HL-60 (cell line): ENCODE results near the gene IGSF9B.

Source experiments
- DNase-seq, 2 experiments: peaks; one replicate each; pipeline ENCODE4 v3.0.0-alpha.2; 2010 to 2020; ENCODE audit warnings: low read depth in 1 of 2, low spot score in 1 of 2
- H3K27ac ChIP-seq: fragments of 250-450 bp; sonication (Bioruptor Pico); replicated peaks from 2 replicates; pipeline ENCODE4 v1.5.1; 2020; ENCODE audit warnings: mild to moderate bottlenecking, moderate library complexity
- H3K27me3 ChIP-seq: fragments of 250-450 bp; sonication (Bioruptor Pico); 2 replicates; pipeline ENCODE4 v1.5.1; 2021; ENCODE audit warnings: mild to moderate bottlenecking, moderate library complexity; ENCODE audit not compliant: insufficient read depth, poor library complexity, severe bottlenecking
- H3K4me3 ChIP-seq: replicated peaks from 2 replicates; pipeline ENCODE4 v1.5.1; 2011; ENCODE audit warnings: mild to moderate bottlenecking, control low read depth, low read length; ENCODE audit not compliant: insufficient read depth
- CTCF ChIP-seq: IDR thresholded peaks from one replicate; pipeline ENCODE4 v1.5.1; 2011; ENCODE audit warnings: low read length, control low read depth, inconsistent platforms; ENCODE audit not compliant: insufficient read depth
- GABPA ChIP-seq: IDR thresholded peaks from 2 replicates; pipeline ENCODE4 v1.6.1; 2012; ENCODE audit warnings: low read depth
- POLR2AphosphoS5 ChIP-seq: IDR thresholded peaks from 2 replicates; pipeline ENCODE4 v1.6.1; 2012; ENCODE audit warnings: low read depth
- SPI1 ChIP-seq: IDR thresholded peaks from 2 replicates; pipeline ENCODE4 v1.6.1; 2012; ENCODE audit warnings: low read depth, mild to moderate bottlenecking, borderline replicate concordance
- TF ChIP-seq, protein P1 (sequence below): IDR thresholded peaks from 2 replicates; pipeline ENCODE4 v1.6.1; 2012; ENCODE audit warnings: low read depth; ENCODE audit not compliant: insufficient replicate concordance

IGSF9B gene

GRCh38 chr11:133889893-133890292, 66.9 kb downstream of the IGSF9B start:
- TF ChIP-seq POLR2AphosphoS5 (no peak), CTCF (no peak), SPI1 (no peak), GABPA (no peak)
- TF ChIP-seq, protein P1, sequence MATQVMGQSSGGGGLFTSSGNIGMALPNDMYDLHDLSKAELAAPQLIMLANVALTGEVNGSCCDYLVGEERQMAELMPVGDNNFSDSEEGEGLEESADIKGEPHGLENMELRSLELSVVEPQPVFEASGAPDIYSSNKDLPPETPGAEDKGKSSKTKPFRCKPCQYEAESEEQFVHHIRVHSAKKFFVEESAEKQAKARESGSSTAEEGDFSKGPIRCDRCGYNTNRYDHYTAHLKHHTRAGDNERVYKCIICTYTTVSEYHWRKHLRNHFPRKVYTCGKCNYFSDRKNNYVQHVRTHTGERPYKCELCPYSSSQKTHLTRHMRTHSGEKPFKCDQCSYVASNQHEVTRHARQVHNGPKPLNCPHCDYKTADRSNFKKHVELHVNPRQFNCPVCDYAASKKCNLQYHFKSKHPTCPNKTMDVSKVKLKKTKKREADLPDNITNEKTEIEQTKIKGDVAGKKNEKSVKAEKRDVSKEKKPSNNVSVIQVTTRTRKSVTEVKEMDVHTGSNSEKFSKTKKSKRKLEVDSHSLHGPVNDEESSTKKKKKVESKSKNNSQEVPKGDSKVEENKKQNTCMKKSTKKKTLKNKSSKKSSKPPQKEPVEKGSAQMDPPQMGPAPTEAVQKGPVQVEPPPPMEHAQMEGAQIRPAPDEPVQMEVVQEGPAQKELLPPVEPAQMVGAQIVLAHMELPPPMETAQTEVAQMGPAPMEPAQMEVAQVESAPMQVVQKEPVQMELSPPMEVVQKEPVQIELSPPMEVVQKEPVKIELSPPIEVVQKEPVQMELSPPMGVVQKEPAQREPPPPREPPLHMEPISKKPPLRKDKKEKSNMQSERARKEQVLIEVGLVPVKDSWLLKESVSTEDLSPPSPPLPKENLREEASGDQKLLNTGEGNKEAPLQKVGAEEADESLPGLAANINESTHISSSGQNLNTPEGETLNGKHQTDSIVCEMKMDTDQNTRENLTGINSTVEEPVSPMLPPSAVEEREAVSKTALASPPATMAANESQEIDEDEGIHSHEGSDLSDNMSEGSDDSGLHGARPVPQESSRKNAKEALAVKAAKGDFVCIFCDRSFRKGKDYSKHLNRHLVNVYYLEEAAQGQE, result no peak
- no peak for DNase-seq
- Histone ChIP-seq H3K4me3 (no peak overlapping the region), H3K27ac (no peak overlapping the region), H3K27me3 (no peaks in the 10 kb centered on the region)

DNA sequence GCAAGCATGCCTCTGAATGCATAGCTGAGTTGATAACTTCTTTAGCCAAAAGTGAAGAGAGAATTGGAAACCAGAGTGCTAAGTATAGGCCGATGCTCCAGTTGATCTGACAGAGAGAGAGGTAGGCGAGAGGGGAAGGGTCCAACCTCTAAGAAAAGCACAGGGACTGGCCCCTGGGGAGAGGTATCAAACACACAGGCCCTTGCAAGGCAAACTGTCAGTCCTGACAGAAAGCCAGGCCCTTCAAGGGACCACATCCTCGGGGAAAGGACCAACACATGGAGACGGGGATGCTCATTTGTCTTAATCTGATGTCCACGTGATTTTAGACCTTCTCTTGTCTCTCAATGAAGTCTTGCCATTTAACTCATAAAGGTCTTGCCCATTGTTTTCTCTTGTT, 67.6 kb downstream of the IGSF9B start:
- Histone ChIP-seq H3K4me3 (no peak overlapping the region), H3K27ac (no peak overlapping the region), H3K27me3 (no peaks in the 10 kb centered on the region)
- TF ChIP-seq GABPA (no peak), POLR2AphosphoS5 (no peak), SPI1 (no peak), CTCF (no peak)
- TF ChIP-seq, protein P1, result no peak
- no peak for DNase-seq

GRCh38 chr11:133887692-133888332, 69.0 kb downstream of the IGSF9B start:
- Histone ChIP-seq H3K27me3 (no peaks in the 10 kb centered on the region), H3K27ac (no peak overlapping the region), H3K4me3 (no peak overlapping the region)
- no peak for DNase-seq
- TF ChIP-seq GABPA, result no peak
- TF ChIP-seq SPI1, result no peak
- no peak for TF ChIP-seq CTCF
- TF ChIP-seq POLR2AphosphoS5, result no peak
- TF ChIP-seq, protein P1, result no peak
